ENCODE data around the gene EMC7. TPM values are rescaled to one million over a fixed set of nuclear protein-coding genes. Genes with fewer than 3 reads are reported as not detected.
"Not testable (repeated sequence)": the region's sequence is repeated elsewhere in the genome, so short reads cannot be mapped to it uniquely, and the experiment has no call there.

EMC7 gene
- total and polyA plus RNA-seq, 2 of the 4 experiments (the other 2 are of a cell fraction) = 46.6 to 76.4 TPM

DNA sequence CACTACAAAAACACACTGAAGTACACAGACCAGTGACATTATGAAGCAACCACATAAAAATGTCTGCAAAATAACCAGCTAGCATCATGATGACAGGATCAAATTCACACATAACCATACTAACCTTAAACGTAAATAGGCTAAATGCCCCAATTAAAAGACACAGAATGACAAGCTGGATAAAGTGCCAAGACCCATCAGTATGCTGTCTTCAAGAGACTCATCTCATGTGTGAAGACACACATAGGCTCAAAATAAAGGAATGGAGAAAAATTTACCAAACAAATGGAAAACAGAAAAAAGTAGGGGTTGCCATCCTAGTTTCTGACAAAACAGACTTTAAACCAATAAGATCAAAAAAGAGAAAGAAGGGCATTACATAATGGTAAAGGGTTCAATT lies 51.3 kb downstream of the EMC7 start:
- POLR2A ChIA-PET (ENCODE audit: unreplicated experiment) = interaction anchor here (0.6 kb wide), 1 partner anchor 159 kb away, joined by 4 read pairs; no protein-coding TSS in a partner anchor
- in situ Hi-C loops (cut with MboI; ENCODE audit: low sequenced_read_pairs); dilution Hi-C loops (cut with HindIII; ENCODE audit: low sequenced_read_pairs, unreplicated experiment): not testable (repeated sequence)

More for the DNA sequence above, 51.3 kb downstream of the EMC7 start:
- H3K79me1 ChIP-seq (ENCODE audit: low read depth in 1 of 2, low read length in 2 of 2); H3K36me3 ChIP-seq (ENCODE audit: control insufficient read depth, insufficient read depth, low read length); H2BK120ac ChIP-seq (ENCODE audit: low read depth, low read length); H2BK5ac ChIP-seq (ENCODE audit: low read depth, low read length, poor library complexity, severe bottlenecking); H2AK5ac ChIP-seq (ENCODE audit: low read depth, low read length); H3K27me3 ChIP-seq (ENCODE audit: control insufficient read depth, insufficient read depth, low read length); H4K5ac ChIP-seq (ENCODE audit: low read depth, low read length); BruUV-seq (replicated peaks); H2AK9ac ChIP-seq (replicated peaks; ENCODE audit: low read depth, low read length, poor library complexity); H2BK15ac ChIP-seq (ENCODE audit: low read depth, low read length); H3K56ac ChIP-seq (ENCODE audit: extremely low read depth, insufficient read depth, low read length); H3K14ac ChIP-seq (replicated peaks; ENCODE audit: low read depth, low read length); H3K4me2 ChIP-seq (ENCODE audit: low read depth, low read length); H3K9ac ChIP-seq (ENCODE audit: low read depth, low read length); H4K91ac ChIP-seq (ENCODE audit: insufficient read depth, low read depth, low read length); H3K9me3 ChIP-seq (ENCODE audit: control insufficient read depth, insufficient read depth, low read length); H4K20me1 ChIP-seq (ENCODE audit: insufficient read depth, low read length); H4K8ac ChIP-seq (ENCODE audit: low read depth in 2 of 2, low read length in 2 of 2); DNase-seq; H2BK20ac ChIP-seq (ENCODE audit: low read depth, low read length); H3K18ac ChIP-seq (ENCODE audit: low read depth, low read length); intact Hi-C loops (cut with micrococcal nuclease); H2AFZ ChIP-seq (replicated peaks; ENCODE audit: low read length, poor library complexity); H3K4ac ChIP-seq (ENCODE audit: low read depth, low read length); ATAC-seq (ENCODE audit: low read depth); H3K23ac ChIP-seq (ENCODE audit: low read depth, low read length); H3K27ac ChIP-seq (ENCODE audit: insufficient read depth, low read length); CTCF ChIA-PET; H3K4me3 ChIP-seq (ENCODE audit: insufficient read depth, low read depth, low read length): not testable (repeated sequence)
- WGBS, 2 experiments (ENCODE audit: extremely low coverage in 2 of 2, insufficient read length in 1 of 2) = no CpG with 5 or more reads among the region's 1 CpG
- peaks cover 11% of the 10 kb centered on the region for H3K9me1 ChIP-seq (ENCODE audit: insufficient read depth, low read length)
- peaks cover 14% of the 10 kb centered on the region for H3K4me1 ChIP-seq (ENCODE audit: control insufficient read depth, insufficient read depth, low read length)
